GM21367 (cell line): ENCODE measurements around the gene NSUN7.

Experiments used
- ATAC-seq: cut with Tn5 transposase; IDR thresholded peaks from one replicate; pipeline ENCODE4 v1.9.1; 2021; ENCODE audit not compliant: unreplicated experiment

The NSUN7 gene

DNA sequence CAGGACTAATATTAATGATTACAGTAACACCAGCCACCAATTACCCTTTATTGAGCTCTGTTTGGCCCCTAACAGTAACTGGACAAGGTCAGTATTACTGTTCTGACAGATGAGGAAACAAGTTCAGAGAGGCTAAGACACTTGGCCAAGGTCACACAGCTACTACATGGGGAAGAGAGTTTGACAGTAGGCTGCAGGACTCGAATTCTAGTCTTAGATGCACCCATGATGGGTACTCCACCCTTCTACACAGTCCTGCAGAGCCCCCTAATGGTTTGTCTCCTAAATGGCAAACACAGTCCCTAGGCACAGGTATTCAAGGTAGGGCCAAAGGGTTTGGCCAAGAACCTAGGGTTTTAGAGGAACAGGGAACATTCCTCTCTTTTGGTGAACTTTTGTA, 93.9 kb downstream of the NSUN7 start:
- no peak for ATAC-seq

DNA sequence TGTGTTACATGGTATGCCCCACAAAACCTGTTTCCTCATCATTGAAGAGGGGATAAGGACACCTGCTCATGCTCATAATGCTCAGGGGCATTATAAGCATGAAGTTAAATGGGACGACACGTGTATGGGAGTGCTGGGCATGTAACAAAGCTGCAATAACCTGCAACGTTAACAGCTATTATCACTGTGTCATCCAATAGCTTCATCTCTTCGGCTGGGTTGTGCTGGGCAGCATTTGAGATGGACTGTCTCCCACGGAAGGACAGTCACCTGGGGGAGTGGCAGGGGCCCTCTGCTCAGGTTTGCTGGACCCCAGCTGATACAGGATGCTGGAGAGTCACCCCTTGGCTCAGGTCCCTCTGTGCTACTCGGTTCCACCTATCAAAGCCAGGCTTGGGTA, 94.5 kb downstream of the NSUN7 start:
- no peak for ATAC-seq

DNA sequence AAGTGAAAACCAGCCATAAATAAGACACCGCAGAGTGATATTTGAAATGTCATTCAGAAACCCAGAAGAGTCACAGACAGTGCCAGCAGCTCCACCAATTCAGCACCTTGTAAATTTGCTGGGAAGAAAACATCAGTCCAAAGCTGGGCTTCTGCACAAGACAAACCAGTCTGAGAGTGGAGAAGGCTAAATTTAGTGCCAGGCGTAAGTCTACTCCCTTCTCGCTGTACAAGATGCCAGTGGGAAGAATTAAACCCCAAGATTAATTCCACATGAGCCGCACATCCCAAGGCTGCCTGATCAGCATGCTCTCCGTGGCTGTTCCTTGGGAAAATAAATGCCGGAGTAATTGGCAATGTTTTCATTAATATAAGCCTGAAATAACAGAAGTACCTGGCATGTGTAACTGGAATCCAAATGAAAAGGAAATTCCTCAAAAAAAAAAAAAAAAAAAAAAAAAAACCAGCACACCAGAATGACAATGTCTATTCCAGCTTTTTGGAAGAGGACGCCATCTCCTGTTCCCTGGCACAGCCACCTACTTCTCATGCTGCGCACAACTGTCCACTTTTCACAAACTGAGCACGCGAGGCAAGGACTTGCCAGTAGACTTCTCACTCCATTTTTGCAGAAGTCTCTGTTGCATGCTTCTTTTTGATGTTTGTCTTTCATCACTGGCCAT, 95.5 kb downstream of the NSUN7 start:
- no peak for ATAC-seq

- ATAC-seq = no peak
Observed at GRCh38 chr4:40846532-40846931, 96.8 kb downstream of the NSUN7 start.

DNA sequence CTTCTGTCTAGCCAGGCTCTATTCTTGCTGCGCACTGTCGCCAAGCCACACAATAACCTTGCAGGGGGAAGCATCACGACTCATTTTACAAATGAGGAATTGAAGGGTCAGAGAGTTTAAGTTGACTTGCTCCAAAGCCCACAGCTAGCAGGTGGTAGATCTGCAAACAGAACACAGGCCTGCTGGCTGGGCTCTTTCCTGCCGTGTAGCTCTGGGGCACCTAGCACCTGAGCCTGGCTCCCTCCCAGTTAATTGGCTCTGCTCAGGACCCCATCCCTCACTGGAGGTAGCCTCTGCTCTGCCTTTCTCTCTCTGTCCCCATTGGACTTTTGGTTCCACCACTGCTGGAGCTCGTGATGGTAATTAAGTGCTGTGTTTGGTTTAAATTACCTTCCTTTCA, 98.5 kb downstream of the NSUN7 start:
- ATAC-seq = no peak

DNA sequence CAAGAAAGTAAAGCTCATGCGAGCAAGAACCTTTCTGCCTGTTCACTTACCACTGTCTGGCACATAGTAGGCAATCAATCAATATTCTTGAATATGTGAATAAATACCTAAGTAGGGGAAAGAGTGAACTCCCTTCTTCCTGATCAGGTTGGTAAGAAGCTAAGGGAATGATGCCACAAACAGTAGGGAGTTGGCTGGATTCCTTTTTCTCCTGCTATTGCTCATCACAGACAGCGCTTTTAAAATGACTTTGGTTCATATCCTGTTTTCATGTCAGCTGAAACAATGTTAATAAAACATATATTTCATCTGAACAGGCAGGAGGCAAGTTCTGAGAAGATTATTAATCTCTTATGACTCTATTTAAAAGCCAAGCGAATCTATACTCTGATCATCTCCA, 99.2 kb downstream of the NSUN7 start:
- ATAC-seq = no peak

GRCh38 chr4:40850496-40850895, 100.7 kb downstream of the NSUN7 start:
- no peak for ATAC-seq

DNA sequence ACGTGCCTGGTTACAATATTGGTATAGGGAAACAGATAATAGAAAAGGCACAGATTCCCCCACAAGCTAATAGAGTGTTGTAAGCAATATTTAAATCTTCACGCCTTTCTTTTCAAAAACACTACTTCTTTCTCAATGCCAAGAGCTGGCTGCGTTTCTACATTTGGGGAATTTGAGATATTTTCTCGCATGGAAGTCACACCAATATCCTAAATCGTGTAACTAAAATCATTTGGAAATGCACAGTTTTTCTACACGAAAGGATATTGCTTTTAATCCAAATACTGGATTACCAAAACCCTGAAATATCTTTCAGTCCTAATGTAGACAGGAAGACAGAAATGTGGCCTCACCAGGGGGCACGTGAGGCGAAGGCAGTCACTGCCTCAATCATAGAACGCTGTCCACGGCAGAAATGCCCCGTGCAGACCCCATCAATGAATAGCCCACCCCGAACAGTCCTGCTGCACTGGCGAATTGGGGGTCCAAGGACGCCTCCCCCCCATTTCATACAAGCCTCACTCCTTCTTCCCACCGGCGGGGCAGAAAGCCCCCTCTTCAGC, 106.6 kb downstream of the NSUN7 start:
- no peak for ATAC-seq

DNA sequence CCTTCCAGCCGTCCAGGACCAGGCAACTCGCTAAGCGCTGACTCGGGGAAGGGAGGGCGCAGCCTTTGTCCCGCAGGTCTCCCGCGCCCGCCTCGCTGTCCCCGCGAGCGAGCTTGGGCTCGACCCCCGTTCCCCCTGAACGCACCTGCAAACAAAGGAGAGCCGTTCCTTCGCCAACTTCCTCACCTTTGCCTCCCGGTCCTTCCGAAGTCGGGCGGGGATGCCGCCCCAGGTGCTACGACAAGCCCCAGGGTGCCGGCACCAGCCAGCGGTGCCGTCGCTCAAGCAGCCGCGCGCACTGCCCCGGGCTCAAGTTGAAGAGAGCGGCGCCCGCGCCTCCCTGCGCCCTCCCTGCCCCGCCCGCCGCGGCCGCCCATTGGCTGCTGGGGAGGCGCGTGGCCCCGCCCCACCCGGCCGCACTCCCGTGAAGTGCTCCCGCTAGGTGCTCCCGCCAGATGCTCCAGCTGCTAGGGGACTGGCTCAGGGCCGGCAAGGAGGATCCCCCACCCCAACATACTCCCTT, 107.1 kb downstream of the NSUN7 start:
- peak; percentile 84 for ATAC-seq

DNA sequence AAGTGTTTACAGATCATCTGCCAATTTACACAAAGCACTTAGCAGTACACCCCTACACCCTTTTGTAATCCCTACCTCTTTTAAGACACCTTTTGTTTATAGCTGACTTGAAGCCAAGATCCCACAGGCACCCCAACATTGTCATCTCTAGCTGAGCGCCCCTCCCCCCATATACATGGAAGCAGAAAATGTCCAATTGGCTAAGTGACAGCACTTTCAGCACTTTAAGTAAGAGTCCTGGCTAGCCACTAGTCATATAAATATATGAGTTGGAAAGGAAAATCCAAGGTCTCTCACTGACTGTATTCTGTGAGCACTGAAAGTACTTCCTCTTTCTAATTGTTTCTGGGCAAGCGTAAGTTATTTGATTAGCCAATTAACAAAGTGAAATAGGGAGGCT, 108.2 kb downstream of the NSUN7 start:
- ATAC-seq = no peak

- no peak for ATAC-seq
Observed at GRCh38 chr4:40858962-40859361, 109.2 kb downstream of the NSUN7 start.
